GM12878 (cell line): ENCODE measurements around the gene DPAGT1. TPM values are rescaled to one million over a fixed set of nuclear protein-coding genes. Genes with fewer than 3 reads are reported as not detected.
A peak's percentile ranks its signal among the peaks of the same experiment; 100 is the strongest.

Source experiments
- ATAC-seq: fragments of 200-7000 bp; cut with Tn5 transposase; 3 replicates; pipeline ENCODE4 v1.9.1; 2020; ENCODE audit warnings: mild to moderate bottlenecking, moderate library complexity
- BruUV-seq: library from RNA; stranded (reverse); fragments of 400-500 nt; replicated peaks from 2 replicates; lab custom pipeline; 2021; lab: Mats Ljungman, UMichigan
- CTCF ChIA-PET: fragments of 300-600 bp; sonication (Branson Sonifier 250); formaldehyde crosslinking; extraction: SDS; loops from one replicate; lab custom pipeline; 2021; ENCODE audit warnings: inconsistent platforms; lab: Yijun Ruan, JAX
- POLR2A ChIA-PET: fragments of 350-600 bp; formaldehyde crosslinking; extraction: SDS; loops from one replicate; lab custom pipeline; 2021; ENCODE audit warnings: inconsistent platforms; lab: Charles Lee
- RAD21 ChIA-PET: fragments of 300-600 bp; sonication (Branson Sonifier 250); formaldehyde crosslinking; loops from one replicate; lab custom pipeline; 2023; ENCODE audit warnings: antibody characterized with exemption; ENCODE audit not compliant: unreplicated experiment; lab: Charles Lee
- SMC1A ChIA-PET: fragments of 300-600 bp; sonication (Branson Sonifier 250); formaldehyde crosslinking; loops from one replicate; lab custom pipeline; 2023; ENCODE audit not compliant: unreplicated experiment, uncharacterized antibody; lab: Charles Lee
- DNase-seq: peaks from one replicate; pipeline ENCODE4 v3.0.0-alpha.2; 2011; ENCODE audit warnings: low read depth, low spot score
- FAIRE-seq: peaks from 3 replicates; lab custom pipeline; 2011; peaks lifted over from hg19 to GRCh38; lab: Jason Lieb, UNC
- H2AFZ ChIP-seq: 2 replicates; pipeline ENCODE4 v1.6.0; 2011; ENCODE audit warnings: low read depth, low read length, control low read depth; ENCODE audit not compliant: control insufficient read depth
- H3K27ac ChIP-seq: 2 replicates; pipeline ENCODE4 v1.5.1; 2011; ENCODE audit warnings: control low read depth; ENCODE audit not compliant: control insufficient read depth, insufficient read depth
- H3K27me3 ChIP-seq, 2 experiments: replicated peaks in 1 of 2; 2 replicates each; pipeline versions ENCODE4 v1.6.0 to v1.6.1; 2011; ENCODE audit warnings: low read length in 1 of 2; ENCODE audit not compliant: control insufficient read depth in 2 of 2, insufficient read depth in 2 of 2
- H3K36me3 ChIP-seq, 2 experiments: 2 replicates each; pipeline ENCODE4 v1.5.1; 2011; ENCODE audit warnings: low read length in 1 of 2; ENCODE audit not compliant: control insufficient read depth in 2 of 2, insufficient read depth in 2 of 2
- H3K4me1 ChIP-seq: 2 replicates; pipeline ENCODE4 v1.6.1; 2011; ENCODE audit warnings: mild to moderate bottlenecking, low read length, moderate library complexity, mixed read lengths; ENCODE audit not compliant: control insufficient read depth, insufficient read depth
- H3K4me2 ChIP-seq: 2 replicates; pipeline ENCODE4 v1.6.0; 2011; ENCODE audit warnings: control low read depth; ENCODE audit not compliant: control insufficient read depth, insufficient read depth
- H3K4me3 ChIP-seq: fragments of 200-600 bp; sonication (generic); 2 replicates; pipeline ENCODE4 v1.5.1; 2016
- H3K79me2 ChIP-seq: 2 replicates; pipeline ENCODE4 v1.6.0; 2011; ENCODE audit warnings: low read length; ENCODE audit not compliant: control insufficient read depth, insufficient read depth
- H3K9ac ChIP-seq: 2 replicates; pipeline ENCODE4 v1.8.0; 2011; ENCODE audit warnings: low read length, control low read depth, mixed read lengths; ENCODE audit not compliant: control insufficient read depth, insufficient read depth
- H3K9me3 ChIP-seq: replicated peaks from 3 replicates; pipeline ENCODE4 v1.5.1; 2011; ENCODE audit warnings: mild to moderate bottlenecking, low read length; ENCODE audit not compliant: control insufficient read depth, insufficient read depth
- H4K20me1 ChIP-seq: 2 replicates; pipeline ENCODE4 v1.6.0; 2011; ENCODE audit not compliant: control insufficient read depth, insufficient read depth
- BHLHE40 ChIP-seq, 2 experiments: fragments of 450-650 bp in 1 of 2; IDR thresholded peaks; 2 replicates each; pipeline ENCODE4 v1.6.1; 2011 to 2017; ENCODE audit warnings: low read depth in 2 of 2, borderline replicate concordance in 1 of 2, improper control_type of control experiment in 1 of 2, low read length in 1 of 2, mild to moderate bottlenecking in 1 of 2
- DPF2 ChIP-seq: fragments of 450-650 bp; IDR thresholded peaks from 2 replicates; pipeline ENCODE4 v1.6.1; 2017; ENCODE audit warnings: mild to moderate bottlenecking
- FOXM1 ChIP-seq: IDR thresholded peaks from 2 replicates; pipeline ENCODE4 v1.6.1; 2012; ENCODE audit warnings: low read depth, mild to moderate bottlenecking, inconsistent platforms, low read length, moderate library complexity
- KAT2A ChIP-seq: conservative IDR thresholded peaks from 2 replicates; pipeline ENCODE4 v1.6.1; 2011; ENCODE audit warnings: low read depth, low read length; ENCODE audit not compliant: control insufficient read depth
- MXI1 ChIP-seq: fragments of 150-350 bp; IDR thresholded peaks from 2 replicates; pipeline ENCODE4 v1.6.1; 2011; ENCODE audit warnings: low read depth, mild to moderate bottlenecking, inconsistent platforms, low read length, improper control_type of control experiment
- NFXL1 ChIP-seq: fragments of 450-650 bp; IDR thresholded peaks from 2 replicates; pipeline ENCODE4 v1.6.1; 2017; ENCODE audit warnings: antibody characterized with exemption, mild to moderate bottlenecking, borderline replicate concordance
- POU2F2 ChIP-seq: IDR thresholded peaks from 3 replicates; pipeline ENCODE4 v1.6.1; 2011; ENCODE audit warnings: low read depth, mild to moderate bottlenecking, low read length, borderline replicate concordance
- SMARCA5 ChIP-seq: fragments of 450-650 bp; IDR thresholded peaks from 2 replicates; pipeline ENCODE4 v1.6.1; 2017; ENCODE audit warnings: mild to moderate bottlenecking
- SMC3 ChIP-seq: IDR thresholded peaks from 2 replicates; pipeline ENCODE4 v1.6.1; 2011; ENCODE audit warnings: low read length, improper control_type of control experiment, borderline replicate concordance
- SPI1 ChIP-seq: IDR thresholded peaks from 2 replicates; pipeline ENCODE4 v1.6.1; 2011; ENCODE audit warnings: low read depth, mild to moderate bottlenecking, low read length, moderate library complexity, borderline replicate concordance; ENCODE audit not compliant: insufficient read depth
- TBL1XR1 ChIP-seq: IDR thresholded peaks from 2 replicates; pipeline ENCODE4 v1.6.1; 2012; ENCODE audit warnings: low read depth, low read length, improper control_type of control experiment
- TCF3 ChIP-seq: IDR thresholded peaks from 2 replicates; pipeline ENCODE4 v1.6.1; 2012; ENCODE audit warnings: low read depth, mild to moderate bottlenecking, low read length, borderline replicate concordance; ENCODE audit not compliant: insufficient read depth
- ZNF384 ChIP-seq: IDR thresholded peaks from 2 replicates; pipeline ENCODE4 v1.6.1; 2012; ENCODE audit warnings: low read depth, mild to moderate bottlenecking, low read length, improper control_type of control experiment, borderline replicate concordance
- WGBS: methylation state at CpG from one replicate; pipeline ENCODE4 v1.1.6; 2016; ENCODE audit warnings: low lambda C conversion rate; ENCODE audit not compliant: insufficient replicate concordance, insufficient coverage; ENCODE audit errors: missing lambda C conversion rate; 5-methylcytosine and 5-hydroxymethylcytosine counted together
- in situ Hi-C: fragments of 300-500 bp; cut with MboI; formaldehyde crosslinking; loops from 9 replicates; pipeline ENCODE4 v1.14.3; 2018; ENCODE audit warnings: mixed read lengths
- intact Hi-C: fragments of 100-400 bp; cut with micrococcal nuclease; formaldehyde crosslinking; loops from one replicate; pipeline ENCODE4 v1.14.2; 2022; ENCODE audit not compliant: unreplicated experiment
- polyA plus RNA-seq, 11 experiments: library from polyadenylated mRNA; depleted of rRNA in 4 of 11; unstranded in 6 of 11; stranded (reverse) in 5 of 11; fragments of >200 nt; fragmentation: Nextera tagmentation in 4 of 11; fragmentation: Illumina TruSeq in 1 of 11; extraction: Ambion mirVana in 4 of 11; extraction: Trizol in 1 of 11; gene quantifications; 1 replicate in 1 of 11; 2 replicates in 10 of 11; pipeline versions ENCODE4 v1.2.1 to v1.2.3, GENCODE V29; 2011 to 2016; ENCODE audit warnings: inconsistent platforms in 2 of 11, missing spikeins in 2 of 11, low read depth in 1 of 11
- total RNA-seq, 4 experiments: library from RNA; depleted of rRNA in 3 of 4; stranded (reverse); fragments of >200 nt in 3 of 4; fragmentation: Illumina TruSeq in 1 of 4; extraction: Trizol in 1 of 4; gene quantifications; 2 replicates each; pipeline versions ENCODE4 v1.2.1 to v1.2.3, GENCODE V29; 2013 to 2021
- TF ChIP-seq, protein P1 (sequence below): fragments of 150-350 bp; IDR thresholded peaks from 2 replicates; pipeline ENCODE4 v1.6.1; 2016; ENCODE audit warnings: low read depth, low read length
- TF ChIP-seq, protein P2 (sequence below): fragments of 450-650 bp; IDR thresholded peaks from 2 replicates; pipeline ENCODE4 v1.6.1; 2017; ENCODE audit warnings: mild to moderate bottlenecking
- TF ChIP-seq, protein P3 (sequence below), 3 experiments: IDR thresholded peaks in 2 of 3; conservative IDR thresholded peaks in 1 of 3; 2 replicates each; pipeline ENCODE4 v1.5.1; 2011; ENCODE audit warnings: low read depth in 3 of 3, low read length in 3 of 3, mild to moderate bottlenecking in 3 of 3, control low read depth in 2 of 3, moderate library complexity in 2 of 3, inconsistent platforms in 1 of 3, mixed read lengths in 1 of 3; ENCODE audit not compliant: control insufficient read depth in 2 of 3, insufficient read depth in 1 of 3; ENCODE audit errors: extremely low read depth in 1 of 3

The DPAGT1 gene
- total and polyA plus RNA-seq, 10 of the 15 experiments (the other 5 are each of a cell fraction or from before 2014, with no cell fraction given), result 20.5 to 95.6 (median 54.3) TPM

DNA sequence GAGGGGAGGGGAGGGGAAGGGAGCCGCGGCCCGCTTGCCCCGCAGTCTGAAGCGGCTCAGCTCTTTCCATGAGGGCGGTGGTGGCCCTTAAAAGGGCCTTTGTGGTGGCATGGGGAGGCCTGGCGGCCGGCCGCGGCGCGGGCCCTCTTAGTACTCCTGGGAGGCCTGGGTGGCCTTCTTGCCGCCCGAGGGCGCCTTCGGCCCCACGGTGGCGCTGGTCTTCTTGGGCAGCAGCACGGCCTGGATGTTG is 6.9 kb downstream of the DPAGT1 start:
- Histone ChIP-seq H3K4me2 (0 out of 2 replicates have a peak overlapping the region, but pooled peaks have one; percentile 56), H3K9ac (peak overlapping the region; percentile 88), H4K20me1 (no peaks in the 10 kb centered on the region), H2AFZ (no peak overlapping the region), H3K27ac (peak overlapping the region; percentile 60), H3K4me3 (peak overlapping the region; percentile 83), H3K27me3 (no peaks in the 10 kb centered on the region), H3K4me1 (peaks cover 21% of the 10 kb centered on the region), H3K9me3 (no peaks in the 10 kb centered on the region), H3K36me3 (peaks cover 14 to 16% of the 10 kb centered on the region in 2 experiments), H3K79me2 (peaks cover 33% of the 10 kb centered on the region)
- WGBS, result 2% methylated on average over 14 of the region's 19 CpGs
- in situ Hi-C loops, result no loop called here
- ATAC-seq, result peak; percentile 82
- no peak for DNase-seq
- no peak for FAIRE-seq
- SMC1A ChIA-PET, result interaction anchor here (1.0 to 1.8 kb wide), 4 partner anchors 12 to 102 kb away, joined by 3 to 6 read pairs (median 3); partner anchors contain the start of genes C2CD2L, HINFP and VPS11
- CTCF ChIA-PET, result interaction anchor here (0.6 to 2.4 kb wide), 10 partner anchors 7 to 230 kb away, joined by 3 to 11 read pairs (median 4); partner anchors contain the start of genes C2CD2L, HINFP, HMBS and VPS11
- RAD21 ChIA-PET, result interaction anchor here (0.7 to 1.5 kb wide), 8 partner anchors 10 to 244 kb away, joined by 3 to 6 read pairs (median 4); partner anchors contain the start of genes C2CD2L, HINFP, HMBS and NLRX1
- intact Hi-C loops, result loop anchor here (1.0 to 2.0 kb wide), 3 partner anchors 27 to 228 kb away; partner anchors contain the start of genes HYOU1 and VPS11
- POLR2A ChIA-PET, result interaction anchor here (0.9 to 6.8 kb wide), 7 partner anchors 9 to 228 kb away, joined by 3 to 69 read pairs (median 4); partner anchors contain the start of genes C2CD2L, HMBS and VPS11
- BruUV-seq, result no TSS peak
- TF ChIP-seq, protein P1, sequence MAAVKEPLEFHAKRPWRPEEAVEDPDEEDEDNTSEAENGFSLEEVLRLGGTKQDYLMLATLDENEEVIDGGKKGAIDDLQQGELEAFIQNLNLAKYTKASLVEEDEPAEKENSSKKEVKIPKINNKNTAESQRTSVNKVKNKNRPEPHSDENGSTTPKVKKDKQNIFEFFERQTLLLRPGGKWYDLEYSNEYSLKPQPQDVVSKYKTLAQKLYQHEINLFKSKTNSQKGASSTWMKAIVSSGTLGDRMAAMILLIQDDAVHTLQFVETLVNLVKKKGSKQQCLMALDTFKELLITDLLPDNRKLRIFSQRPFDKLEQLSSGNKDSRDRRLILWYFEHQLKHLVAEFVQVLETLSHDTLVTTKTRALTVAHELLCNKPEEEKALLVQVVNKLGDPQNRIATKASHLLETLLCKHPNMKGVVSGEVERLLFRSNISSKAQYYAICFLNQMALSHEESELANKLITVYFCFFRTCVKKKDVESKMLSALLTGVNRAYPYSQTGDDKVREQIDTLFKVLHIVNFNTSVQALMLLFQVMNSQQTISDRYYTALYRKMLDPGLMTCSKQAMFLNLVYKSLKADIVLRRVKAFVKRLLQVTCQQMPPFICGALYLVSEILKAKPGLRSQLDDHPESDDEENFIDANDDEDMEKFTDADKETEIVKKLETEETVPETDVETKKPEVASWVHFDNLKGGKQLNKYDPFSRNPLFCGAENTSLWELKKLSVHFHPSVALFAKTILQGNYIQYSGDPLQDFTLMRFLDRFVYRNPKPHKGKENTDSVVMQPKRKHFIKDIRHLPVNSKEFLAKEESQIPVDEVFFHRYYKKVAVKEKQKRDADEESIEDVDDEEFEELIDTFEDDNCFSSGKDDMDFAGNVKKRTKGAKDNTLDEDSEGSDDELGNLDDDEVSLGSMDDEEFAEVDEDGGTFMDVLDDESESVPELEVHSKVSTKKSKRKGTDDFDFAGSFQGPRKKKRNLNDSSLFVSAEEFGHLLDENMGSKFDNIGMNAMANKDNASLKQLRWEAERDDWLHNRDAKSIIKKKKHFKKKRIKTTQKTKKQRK, result no peak
- TF ChIP-seq SPI1 (no peak), SMC3 (peak; percentile 26; the same call in 1 of the 2 replicates), NFXL1 (no peak), ZNF384 (no peak), BHLHE40 (IDR thresholded peaks at IDR 0.05; ENCODE audit: borderline replicate concordance in 1 of 2, low read depth in 2 of 2, low read length in 1 of 2) (no peak), FOXM1 (no peak), DPF2 (0 out of 2 replicates have a peak, but pooled peaks have one; percentile 6), SMARCA5 (0 out of 2 replicates have a peak, but pooled peaks have one; percentile 67), TBL1XR1 (0 out of 2 replicates have a peak, but pooled peaks have one; percentile 10), MXI1 (no peak), POU2F2 (0 out of 3 replicates have a peak, but pooled peaks have one; percentile 0), KAT2A (no peak), TCF3 (no peak)
- TF ChIP-seq, protein P2, sequence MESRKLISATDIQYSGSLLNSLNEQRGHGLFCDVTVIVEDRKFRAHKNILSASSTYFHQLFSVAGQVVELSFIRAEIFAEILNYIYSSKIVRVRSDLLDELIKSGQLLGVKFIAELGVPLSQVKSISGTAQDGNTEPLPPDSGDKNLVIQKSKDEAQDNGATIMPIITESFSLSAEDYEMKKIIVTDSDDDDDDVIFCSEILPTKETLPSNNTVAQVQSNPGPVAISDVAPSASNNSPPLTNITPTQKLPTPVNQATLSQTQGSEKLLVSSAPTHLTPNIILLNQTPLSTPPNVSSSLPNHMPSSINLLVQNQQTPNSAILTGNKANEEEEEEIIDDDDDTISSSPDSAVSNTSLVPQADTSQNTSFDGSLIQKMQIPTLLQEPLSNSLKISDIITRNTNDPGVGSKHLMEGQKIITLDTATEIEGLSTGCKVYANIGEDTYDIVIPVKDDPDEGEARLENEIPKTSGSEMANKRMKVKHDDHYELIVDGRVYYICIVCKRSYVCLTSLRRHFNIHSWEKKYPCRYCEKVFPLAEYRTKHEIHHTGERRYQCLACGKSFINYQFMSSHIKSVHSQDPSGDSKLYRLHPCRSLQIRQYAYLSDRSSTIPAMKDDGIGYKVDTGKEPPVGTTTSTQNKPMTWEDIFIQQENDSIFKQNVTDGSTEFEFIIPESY, result no peak
- TF ChIP-seq, protein P3, sequence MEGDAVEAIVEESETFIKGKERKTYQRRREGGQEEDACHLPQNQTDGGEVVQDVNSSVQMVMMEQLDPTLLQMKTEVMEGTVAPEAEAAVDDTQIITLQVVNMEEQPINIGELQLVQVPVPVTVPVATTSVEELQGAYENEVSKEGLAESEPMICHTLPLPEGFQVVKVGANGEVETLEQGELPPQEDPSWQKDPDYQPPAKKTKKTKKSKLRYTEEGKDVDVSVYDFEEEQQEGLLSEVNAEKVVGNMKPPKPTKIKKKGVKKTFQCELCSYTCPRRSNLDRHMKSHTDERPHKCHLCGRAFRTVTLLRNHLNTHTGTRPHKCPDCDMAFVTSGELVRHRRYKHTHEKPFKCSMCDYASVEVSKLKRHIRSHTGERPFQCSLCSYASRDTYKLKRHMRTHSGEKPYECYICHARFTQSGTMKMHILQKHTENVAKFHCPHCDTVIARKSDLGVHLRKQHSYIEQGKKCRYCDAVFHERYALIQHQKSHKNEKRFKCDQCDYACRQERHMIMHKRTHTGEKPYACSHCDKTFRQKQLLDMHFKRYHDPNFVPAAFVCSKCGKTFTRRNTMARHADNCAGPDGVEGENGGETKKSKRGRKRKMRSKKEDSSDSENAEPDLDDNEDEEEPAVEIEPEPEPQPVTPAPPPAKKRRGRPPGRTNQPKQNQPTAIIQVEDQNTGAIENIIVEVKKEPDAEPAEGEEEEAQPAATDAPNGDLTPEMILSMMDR (IDR thresholded peaks at IDR 0.05 in 2 of 3, conservative IDR thresholded peaks at IDR 0.05 in 1 of 3; ENCODE audit: control insufficient read depth in 2 of 3, extremely low read depth in 1 of 3, insufficient read depth in 1 of 3, low read depth in 3 of 3, low read length in 3 of 3), result peak; percentile 43 to 77 (median 72)
